GM18511 (cell line): ENCODE measurements around the gene SPRING1.

Experiments used
- ATAC-seq: cut with Tn5 transposase; IDR thresholded peaks from one replicate; pipeline ENCODE4 v1.9.1; 2021; ENCODE audit warnings: mild to moderate bottlenecking, moderate library complexity; ENCODE audit not compliant: unreplicated experiment

The SPRING1 gene

DNA sequence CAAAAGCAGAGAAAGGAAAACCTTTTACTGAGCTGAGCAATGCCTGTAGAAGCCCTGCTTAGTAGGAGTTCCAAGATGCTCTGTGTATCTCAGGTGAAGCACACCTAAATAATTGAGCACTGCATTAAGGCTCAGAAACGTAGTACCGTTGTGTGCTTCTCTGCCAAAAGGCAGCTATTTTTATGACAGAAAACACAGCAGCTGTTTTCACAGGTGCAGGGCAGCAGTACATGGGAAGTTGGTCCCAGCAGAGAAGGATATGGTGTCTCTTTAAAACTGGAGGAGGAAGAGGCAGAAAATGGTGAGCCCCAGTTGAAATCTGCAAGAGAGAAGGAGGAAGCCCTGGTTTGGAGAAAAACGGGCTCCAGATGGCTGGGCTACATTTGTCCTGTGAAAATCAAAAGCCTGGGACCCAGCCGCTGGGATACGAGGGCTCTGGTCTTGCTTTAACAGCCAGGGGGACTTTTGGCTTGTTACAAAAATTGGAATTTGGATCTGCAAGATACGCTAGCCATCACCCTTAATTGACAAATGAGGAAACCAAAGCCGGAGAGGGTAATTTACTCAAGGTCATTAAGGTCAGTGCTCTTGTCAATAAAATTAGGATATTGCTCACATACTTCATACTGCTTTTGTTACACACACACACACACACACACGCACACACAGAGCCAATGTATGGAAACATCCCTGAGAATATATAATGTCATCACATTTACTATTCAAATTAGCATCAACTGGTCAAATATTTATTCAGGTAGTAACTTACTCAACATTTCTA lies 27.3 kb downstream of the SPRING1 start:
- no peak for ATAC-seq

DNA sequence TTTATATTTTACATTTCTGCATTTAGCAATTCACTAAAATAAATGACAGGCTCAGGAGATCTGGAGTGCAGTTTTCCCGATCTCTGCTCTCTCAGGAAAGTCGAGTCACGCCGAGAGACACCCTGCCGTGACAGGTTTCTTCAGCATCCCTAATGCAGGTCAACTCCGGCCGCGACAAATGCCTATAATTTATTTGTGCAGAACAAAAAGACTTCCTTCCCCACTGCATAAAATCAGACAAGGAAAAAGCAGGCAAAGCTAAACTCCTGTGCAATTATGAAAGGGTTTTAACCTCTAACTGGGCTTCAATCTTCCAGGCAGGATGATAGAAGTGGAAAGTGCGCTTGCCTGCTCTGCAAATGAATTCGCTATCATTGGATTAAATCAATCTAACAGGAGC lies 28.1 kb downstream of the SPRING1 start:
- no peak for ATAC-seq

DNA sequence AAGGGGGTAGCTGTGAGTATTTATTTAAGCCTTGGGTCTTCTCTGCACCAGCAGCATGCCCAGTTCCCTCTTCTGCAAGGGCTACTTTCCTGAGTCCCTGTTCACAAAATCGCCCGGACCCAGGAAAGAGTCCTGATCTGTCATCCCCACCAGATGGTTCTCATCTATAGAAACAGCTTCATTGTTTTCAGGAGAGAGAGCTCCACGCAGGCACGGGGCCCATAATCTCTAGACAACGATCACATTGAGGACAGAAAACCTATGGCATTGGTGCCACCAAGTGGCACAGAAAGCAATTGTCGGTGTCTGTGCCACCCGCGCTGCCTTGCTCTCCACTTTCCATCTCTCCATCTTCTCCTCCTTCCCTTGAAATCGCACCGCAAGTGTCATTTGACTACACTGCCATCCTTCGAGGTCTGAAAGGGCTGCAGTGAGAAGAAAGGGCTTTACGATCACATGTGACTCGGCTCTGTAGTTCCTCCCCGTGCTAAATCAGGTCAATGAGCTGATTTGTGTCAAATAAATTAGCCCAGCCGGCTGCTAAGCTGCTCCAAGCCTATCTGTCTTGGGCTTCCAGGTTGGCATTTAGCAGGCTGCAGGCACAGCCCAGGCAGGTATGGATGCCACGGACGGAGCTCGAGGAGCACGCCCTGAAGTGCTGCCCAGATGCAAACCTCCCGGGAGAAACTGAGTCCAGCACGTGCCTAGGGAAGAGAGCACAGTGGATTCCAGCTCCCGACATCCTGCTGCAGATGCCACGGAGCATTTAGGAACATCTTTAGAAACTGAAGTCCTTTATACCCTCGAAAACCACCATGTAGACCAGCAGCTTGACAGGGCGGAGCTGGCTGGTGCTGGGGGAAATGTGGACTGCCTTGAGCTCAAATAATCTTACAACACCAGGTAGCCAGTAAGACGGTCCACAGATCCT lies 28.8 kb downstream of the SPRING1 start:
- ATAC-seq: no peak

DNA sequence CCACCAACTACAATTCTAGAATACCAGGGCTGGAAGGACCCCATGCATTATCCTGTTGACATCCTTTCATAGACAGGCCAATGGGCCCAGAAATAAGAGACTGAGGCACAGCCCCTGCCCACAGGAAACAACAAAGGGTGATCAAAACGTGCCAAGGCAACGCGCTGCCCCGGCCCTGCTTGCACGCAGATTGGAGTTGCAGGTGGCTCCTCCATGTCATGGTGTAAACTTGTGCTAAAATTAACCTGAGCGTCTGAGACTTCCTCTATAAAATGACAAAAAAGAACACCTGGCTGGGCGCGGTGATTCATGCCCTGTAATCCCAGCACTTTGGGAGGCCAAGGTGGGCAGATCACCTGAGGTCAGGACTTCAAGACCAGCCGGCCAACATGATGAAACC lies 30.1 kb downstream of the SPRING1 start:
- no peak for ATAC-seq

GRCh38 chr12:116703214-116703795 lies 34.6 kb downstream of the SPRING1 start:
- no peak for ATAC-seq

- ATAC-seq: no peak
Observed at GRCh38 chr12:116701432-116701831, 36.4 kb downstream of the SPRING1 start.

DNA sequence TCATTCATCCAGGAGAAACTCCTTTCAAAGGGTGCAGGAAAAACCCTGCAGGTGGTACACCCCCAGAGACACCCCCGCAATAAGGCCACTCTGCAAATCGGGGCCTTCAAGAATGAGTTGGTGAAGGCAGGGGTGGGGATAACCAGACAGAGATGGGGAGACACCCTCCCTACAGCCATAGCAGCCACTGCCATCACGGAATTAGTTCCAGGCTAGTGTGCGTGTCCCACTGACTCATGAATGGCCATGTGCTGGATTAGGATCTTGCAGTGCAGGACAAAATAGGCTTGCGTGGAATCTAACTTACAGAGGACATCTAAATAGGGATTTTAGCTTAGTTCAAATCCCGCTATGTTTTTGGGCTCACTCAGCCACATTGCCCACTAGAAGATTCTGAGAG lies 37.8 kb downstream of the SPRING1 start:
- no peak for ATAC-seq

DNA sequence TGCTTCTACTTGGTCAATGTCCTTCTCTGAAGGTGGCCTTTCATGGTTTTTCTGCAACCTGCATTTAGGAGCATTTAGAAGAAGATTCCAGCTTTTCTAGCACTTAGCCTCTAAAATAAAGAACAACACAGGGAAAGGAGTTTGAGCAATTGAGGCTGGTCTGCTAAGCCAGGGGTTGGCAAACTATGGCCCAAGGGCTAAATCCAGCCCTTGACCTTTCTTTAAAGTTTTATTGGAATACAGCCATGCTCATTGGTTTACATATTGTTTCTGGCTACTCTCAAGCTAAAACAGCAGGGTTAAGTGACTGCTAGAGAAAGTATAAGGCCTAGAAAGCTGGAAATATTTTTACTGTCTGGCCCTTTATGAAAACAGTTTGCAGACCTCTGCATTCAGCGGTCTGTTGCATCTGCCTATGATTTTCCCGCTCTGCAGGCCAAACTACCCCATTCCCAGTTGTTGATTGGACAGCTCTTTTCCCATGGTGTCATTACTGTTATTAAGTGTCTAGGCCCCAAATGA lies 39.3 kb downstream of the SPRING1 start:
- no peak for ATAC-seq

DNA sequence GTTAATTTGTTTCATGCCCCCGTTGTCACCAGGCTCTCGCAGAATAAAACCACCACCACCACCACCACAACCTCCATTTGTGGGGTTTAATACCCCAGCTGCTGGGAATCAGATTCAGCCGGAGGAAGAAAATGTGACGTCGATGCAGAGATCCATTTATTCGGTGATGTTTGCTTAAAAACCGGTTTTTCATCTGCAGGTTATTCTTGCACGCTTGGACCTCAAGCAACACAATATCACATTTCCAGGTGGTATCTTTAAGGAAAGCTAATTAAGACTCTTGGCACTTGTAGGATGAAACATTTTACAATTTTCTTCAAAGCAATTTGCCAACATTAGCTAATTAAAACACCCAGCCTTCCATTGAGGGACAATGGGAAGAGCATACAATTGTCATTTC lies 39.8 kb downstream of the SPRING1 start:
- ATAC-seq: no peak

GRCh38 chr12:116697716-116698115 lies 40.2 kb downstream of the SPRING1 start:
- ATAC-seq: no peak

DNA sequence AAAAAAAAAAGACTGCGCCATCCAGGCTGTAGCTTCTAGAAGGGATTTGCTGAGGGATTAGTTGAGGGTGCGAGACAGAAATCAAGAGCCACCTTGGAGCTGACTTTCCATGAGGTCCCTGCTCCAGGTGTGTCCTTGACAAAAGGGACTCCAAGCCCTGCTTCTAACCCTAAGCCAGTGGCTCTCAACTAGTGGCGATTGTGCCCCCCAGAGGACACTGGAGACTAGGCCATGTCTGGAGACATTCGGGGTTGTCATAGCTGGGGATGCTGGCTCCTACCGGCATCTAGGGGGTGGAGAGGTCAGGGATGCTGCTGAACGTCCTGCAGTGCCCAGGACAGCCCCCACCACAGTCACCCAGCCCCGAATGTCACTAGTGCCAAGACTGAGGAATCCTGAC lies 40.6 kb downstream of the SPRING1 start:
- no peak for ATAC-seq

GRCh38 chr12:116695464-116695725 lies 42.5 kb downstream of the SPRING1 start:
- ATAC-seq: no peak

GRCh38 chr12:116694653-116695463 lies 43.0 kb downstream of the SPRING1 start:
- no peak for ATAC-seq

GRCh38 chr12:116693286-116694227 lies 44.3 kb downstream of the SPRING1 start:
- ATAC-seq: no peak

GRCh38 chr12:116692605-116693004 lies 45.3 kb downstream of the SPRING1 start:
- no peak for ATAC-seq

DNA sequence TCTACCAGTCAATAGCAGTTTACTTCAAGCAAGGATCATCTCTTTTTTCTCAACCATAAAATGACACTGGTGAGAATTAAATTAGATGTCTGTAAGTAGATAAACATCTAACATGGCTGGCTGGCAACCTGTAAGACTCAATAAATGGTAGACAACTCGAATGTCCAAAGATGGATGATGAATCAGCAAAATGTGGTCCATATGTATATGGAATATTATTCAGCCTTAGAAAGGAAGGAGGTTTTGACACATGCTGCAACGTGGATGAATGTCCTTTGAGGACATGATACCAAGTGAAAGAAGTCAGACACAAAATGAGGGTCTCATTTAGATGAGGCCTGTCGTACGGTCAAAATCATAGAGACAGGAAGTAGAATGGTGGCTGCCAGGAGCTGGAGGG lies 46.2 kb downstream of the SPRING1 start:
- ATAC-seq: no peak

DNA sequence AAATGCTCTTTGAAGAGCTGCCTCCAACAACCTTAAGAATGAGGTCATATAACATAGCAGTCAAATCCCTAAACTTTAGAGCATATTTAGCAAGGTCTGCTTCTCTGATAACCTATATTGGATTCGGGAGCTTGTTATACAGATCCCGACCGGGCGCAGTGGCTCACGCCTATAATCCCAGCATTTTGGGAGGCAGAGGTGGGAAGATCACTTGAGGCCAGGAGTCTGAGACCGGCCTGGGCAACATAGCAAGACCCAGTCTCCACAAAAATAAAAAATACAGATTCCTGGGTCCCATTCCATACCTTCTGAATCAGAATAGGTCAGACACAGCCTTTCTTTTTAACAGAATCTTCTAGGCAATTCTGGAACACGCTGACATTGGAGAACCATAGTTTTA lies 46.7 kb downstream of the SPRING1 start:
- no peak for ATAC-seq

GRCh38 chr12:116689979-116690744 lies 47.7 kb downstream of the SPRING1 start:
- no peak for ATAC-seq

GRCh38 chr12:116689521-116689920 lies 48.3 kb downstream of the SPRING1 start:
- no peak for ATAC-seq
